A549 (cell line): ENCODE measurements around the gene ANKRD13C.

Experiments used
- CEBPB ChIP-seq, 2 experiments: fragments of >200 bp in 1 of 2; sonication (Bioruptor Twin) in 1 of 2; formaldehyde crosslinking in 1 of 2; IDR thresholded peaks; 2 replicates each; pipeline ENCODE4 v1.6.1; 2012 to 2016
- PBX3 ChIP-seq: IDR thresholded peaks from 2 replicates; pipeline ENCODE4 v1.6.1; 2012
- TF ChIP-seq, protein P1 (sequence below): fragments of >200 bp; sonication (Bioruptor Twin); formaldehyde crosslinking; IDR thresholded peaks from 3 replicates; pipeline ENCODE4 v1.5.1; 2016

- TF ChIP-seq, protein P1, sequence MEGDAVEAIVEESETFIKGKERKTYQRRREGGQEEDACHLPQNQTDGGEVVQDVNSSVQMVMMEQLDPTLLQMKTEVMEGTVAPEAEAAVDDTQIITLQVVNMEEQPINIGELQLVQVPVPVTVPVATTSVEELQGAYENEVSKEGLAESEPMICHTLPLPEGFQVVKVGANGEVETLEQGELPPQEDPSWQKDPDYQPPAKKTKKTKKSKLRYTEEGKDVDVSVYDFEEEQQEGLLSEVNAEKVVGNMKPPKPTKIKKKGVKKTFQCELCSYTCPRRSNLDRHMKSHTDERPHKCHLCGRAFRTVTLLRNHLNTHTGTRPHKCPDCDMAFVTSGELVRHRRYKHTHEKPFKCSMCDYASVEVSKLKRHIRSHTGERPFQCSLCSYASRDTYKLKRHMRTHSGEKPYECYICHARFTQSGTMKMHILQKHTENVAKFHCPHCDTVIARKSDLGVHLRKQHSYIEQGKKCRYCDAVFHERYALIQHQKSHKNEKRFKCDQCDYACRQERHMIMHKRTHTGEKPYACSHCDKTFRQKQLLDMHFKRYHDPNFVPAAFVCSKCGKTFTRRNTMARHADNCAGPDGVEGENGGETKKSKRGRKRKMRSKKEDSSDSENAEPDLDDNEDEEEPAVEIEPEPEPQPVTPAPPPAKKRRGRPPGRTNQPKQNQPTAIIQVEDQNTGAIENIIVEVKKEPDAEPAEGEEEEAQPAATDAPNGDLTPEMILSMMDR = no peak
- TF ChIP-seq PBX3 (no peak), CEBPB (IDR thresholded peaks at IDR 0.05) (no peak)
Observed at GRCh38 chr1:70324683-70325082, 29.8 kb downstream of the ANKRD13C start.
